ENCODE results near the gene DTNA.

GRCh38 chr18:34862561-34862960, 152.5 kb downstream of the DTNA start:
- TF ChIP-seq, protein P1, sequence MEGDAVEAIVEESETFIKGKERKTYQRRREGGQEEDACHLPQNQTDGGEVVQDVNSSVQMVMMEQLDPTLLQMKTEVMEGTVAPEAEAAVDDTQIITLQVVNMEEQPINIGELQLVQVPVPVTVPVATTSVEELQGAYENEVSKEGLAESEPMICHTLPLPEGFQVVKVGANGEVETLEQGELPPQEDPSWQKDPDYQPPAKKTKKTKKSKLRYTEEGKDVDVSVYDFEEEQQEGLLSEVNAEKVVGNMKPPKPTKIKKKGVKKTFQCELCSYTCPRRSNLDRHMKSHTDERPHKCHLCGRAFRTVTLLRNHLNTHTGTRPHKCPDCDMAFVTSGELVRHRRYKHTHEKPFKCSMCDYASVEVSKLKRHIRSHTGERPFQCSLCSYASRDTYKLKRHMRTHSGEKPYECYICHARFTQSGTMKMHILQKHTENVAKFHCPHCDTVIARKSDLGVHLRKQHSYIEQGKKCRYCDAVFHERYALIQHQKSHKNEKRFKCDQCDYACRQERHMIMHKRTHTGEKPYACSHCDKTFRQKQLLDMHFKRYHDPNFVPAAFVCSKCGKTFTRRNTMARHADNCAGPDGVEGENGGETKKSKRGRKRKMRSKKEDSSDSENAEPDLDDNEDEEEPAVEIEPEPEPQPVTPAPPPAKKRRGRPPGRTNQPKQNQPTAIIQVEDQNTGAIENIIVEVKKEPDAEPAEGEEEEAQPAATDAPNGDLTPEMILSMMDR (IDR thresholded peaks at IDR 0.05) = no peak
- no peak for TF ChIP-seq POLR2AphosphoS5 (IDR thresholded peaks at IDR 0.05; ENCODE audit: low read depth, low read length)
- TF ChIP-seq, protein P2, sequence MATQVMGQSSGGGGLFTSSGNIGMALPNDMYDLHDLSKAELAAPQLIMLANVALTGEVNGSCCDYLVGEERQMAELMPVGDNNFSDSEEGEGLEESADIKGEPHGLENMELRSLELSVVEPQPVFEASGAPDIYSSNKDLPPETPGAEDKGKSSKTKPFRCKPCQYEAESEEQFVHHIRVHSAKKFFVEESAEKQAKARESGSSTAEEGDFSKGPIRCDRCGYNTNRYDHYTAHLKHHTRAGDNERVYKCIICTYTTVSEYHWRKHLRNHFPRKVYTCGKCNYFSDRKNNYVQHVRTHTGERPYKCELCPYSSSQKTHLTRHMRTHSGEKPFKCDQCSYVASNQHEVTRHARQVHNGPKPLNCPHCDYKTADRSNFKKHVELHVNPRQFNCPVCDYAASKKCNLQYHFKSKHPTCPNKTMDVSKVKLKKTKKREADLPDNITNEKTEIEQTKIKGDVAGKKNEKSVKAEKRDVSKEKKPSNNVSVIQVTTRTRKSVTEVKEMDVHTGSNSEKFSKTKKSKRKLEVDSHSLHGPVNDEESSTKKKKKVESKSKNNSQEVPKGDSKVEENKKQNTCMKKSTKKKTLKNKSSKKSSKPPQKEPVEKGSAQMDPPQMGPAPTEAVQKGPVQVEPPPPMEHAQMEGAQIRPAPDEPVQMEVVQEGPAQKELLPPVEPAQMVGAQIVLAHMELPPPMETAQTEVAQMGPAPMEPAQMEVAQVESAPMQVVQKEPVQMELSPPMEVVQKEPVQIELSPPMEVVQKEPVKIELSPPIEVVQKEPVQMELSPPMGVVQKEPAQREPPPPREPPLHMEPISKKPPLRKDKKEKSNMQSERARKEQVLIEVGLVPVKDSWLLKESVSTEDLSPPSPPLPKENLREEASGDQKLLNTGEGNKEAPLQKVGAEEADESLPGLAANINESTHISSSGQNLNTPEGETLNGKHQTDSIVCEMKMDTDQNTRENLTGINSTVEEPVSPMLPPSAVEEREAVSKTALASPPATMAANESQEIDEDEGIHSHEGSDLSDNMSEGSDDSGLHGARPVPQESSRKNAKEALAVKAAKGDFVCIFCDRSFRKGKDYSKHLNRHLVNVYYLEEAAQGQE (IDR thresholded peaks at IDR 0.05; ENCODE audit: insufficient read depth in 1 of 2, low read depth in 2 of 2, low read length in 1 of 2) = no peak

All from Panc1 (cell line).